Measurements from ENCODE around the gene CNTN1. TPM values are rescaled to one million over a fixed set of nuclear protein-coding genes. Genes with fewer than 3 reads are reported as not detected.
"Not testable (repeated sequence)": the region's sequence is repeated elsewhere in the genome, so short reads cannot be mapped to it uniquely, and the experiment has no call there.

The CNTN1 gene
- total RNA-seq, 1 experiment from 2014 or later: 4.5 TPM

GRCh38 chr12:40697566-40698259 lies 5.5 kb downstream of the CNTN1 start:
- peak; percentile 61 for DNase-seq (ENCODE audit: low spot score)

DNA sequence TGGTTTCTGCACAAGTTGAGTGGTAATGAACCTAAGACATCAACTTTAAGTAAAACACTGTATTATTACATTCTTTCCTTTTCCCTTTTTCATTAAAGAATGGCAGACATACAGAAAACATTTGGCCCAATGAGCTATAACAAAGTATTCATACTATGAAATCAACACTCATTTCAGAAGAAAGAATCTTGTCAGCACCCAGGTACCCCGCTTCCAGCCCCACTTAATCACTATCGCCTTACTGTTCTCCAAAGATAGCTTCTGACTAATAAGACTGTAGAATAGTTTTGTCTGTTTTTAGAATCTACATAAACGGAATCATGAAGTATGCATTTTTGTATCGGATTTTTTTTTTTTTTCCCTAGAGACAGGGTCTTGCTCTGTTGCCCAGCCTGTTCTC lies 9.5 kb downstream of the CNTN1 start:
- no peak for DNase-seq (ENCODE audit: low spot score)

GRCh38 chr12:40711121-40711520 lies 18.9 kb downstream of the CNTN1 start:
- no peak for DNase-seq (ENCODE audit: low spot score)

DNA sequence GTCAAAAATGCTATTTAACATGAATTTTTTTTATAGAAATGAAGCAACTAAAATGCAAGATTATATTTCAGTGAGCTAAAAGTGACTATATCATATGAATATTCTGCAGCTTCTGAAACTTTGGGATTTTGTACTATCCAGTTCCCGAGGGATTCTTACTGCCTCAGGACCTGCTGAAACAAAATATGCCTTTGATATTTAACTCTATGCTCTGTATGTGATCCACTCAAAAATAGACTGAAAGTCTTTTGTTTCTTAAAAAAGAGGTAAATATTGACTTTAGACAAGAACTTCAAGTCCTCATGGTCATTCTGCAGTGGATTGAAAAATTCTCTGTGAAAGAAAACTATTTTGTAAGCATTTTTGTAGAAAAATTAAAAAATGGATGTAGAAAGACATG lies 22.4 kb downstream of the CNTN1 start:
- no peak for DNase-seq (ENCODE audit: low spot score)

DNA sequence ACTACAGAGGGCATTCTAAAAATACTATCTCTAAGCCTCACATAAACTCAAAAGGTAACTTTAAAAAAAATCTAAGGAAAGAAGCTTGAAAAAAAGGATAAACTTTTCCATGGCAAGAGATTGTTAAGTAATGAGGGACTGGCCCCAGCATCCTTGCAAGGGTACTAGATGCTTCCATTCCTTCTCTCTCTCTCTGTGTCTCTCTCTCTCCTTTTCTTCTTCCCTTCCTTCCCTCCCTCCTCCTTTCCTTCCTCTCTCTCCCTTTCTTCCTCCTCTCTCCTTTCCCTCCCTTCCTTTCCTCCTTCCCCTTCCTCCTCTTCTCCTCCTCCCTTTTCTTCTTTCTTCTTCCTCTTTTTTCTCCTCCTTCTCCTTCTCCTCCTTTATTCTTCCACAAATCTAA lies 23.8 kb downstream of the CNTN1 start:
- no peak for DNase-seq (ENCODE audit: low spot score)

DNA sequence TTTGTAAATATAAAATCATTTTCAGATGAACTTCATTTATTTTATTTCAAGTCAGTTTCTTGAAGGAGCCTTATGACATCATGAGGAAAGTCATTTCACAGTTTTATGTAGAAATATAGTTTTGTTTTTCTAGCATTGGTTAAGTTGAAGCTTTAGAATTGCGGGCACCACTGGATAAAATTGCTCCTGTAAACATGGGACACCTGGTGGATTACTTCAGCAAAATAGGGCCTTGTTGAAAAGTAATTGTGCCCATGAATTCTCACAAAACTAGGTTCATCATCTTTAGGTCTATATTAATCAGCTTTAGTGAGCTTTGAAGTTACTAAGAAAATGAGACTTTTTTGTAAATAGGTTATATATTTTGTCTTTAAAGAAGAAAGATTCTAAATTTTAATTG lies 25.3 kb downstream of the CNTN1 start:
- DNase-seq (ENCODE audit: low spot score): no peak

- DNase-seq (ENCODE audit: low spot score): no peak
These were observed 26.7 kb downstream of the CNTN1 start for GRCh38 chr12:40718878-40719372.

- no peak for DNase-seq (ENCODE audit: low spot score)
These were observed 30.8 kb downstream of the CNTN1 start for GRCh38 chr12:40723001-40723400.

- DNase-seq (ENCODE audit: low spot score): no peak
These were observed 34.1 kb downstream of the CNTN1 start for GRCh38 chr12:40726366-40726765.

DNA sequence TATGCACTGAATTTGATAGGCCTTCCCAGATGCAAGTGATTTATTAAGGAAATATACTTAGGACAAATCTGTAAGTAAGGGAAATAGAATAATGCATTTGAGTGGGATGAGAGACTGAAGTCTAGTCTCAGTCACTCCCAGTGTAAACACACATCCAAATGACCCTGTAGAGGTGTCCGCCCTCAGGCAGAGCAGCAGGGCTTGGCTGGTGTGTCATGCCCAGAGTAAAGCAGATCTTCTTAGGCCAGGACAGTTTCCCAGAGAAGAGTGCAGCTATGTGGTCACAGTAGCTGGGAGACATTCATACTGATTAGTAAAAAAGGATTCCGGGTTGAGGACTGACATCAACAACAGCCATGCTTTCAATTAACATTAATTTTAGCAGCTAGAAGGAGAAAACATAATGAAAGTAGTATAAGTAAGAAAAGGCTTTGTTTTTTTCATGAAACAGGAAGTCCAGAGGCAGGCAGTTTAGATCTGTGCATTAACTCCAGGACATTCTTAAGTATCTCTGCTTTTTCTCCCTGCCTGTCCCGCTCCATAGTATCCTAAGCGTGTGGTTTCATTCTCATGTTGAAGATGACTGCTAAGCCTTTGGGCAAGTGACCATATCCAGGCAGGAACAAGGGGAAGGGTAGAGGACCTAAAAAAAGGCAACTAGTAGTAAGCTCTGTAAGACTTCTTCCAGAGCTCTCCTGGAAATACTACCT lies 35.7 kb downstream of the CNTN1 start:
- DNase-seq (ENCODE audit: low spot score): no peak

GRCh38 chr12:40730281-40730680 lies 38.0 kb downstream of the CNTN1 start:
- DNase-seq (ENCODE audit: low spot score): no peak

DNA sequence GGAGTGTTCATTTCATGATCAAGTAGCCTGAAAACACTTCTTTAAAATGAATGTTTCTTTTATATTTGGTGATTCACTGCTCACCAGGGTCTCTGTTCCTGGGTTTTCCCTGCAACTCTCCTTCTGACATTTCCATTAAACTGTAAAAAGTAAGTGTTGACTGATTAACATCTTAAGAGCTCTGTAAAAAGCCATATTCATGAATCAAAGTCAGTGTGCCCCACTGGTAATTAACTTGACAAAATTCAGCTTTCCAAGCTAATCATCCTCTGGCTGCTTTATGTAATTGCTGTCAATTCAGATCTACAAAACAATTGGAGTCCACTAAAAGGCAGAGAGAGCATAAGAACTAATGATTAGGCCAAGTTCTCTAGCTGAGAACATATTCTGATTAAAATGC lies 41.6 kb downstream of the CNTN1 start:
- DNase-seq (ENCODE audit: low spot score): no peak

- DNase-seq (ENCODE audit: low spot score): no peak
These were observed 42.0 kb downstream of the CNTN1 start for GRCh38 chr12:40734276-40734675.

DNA sequence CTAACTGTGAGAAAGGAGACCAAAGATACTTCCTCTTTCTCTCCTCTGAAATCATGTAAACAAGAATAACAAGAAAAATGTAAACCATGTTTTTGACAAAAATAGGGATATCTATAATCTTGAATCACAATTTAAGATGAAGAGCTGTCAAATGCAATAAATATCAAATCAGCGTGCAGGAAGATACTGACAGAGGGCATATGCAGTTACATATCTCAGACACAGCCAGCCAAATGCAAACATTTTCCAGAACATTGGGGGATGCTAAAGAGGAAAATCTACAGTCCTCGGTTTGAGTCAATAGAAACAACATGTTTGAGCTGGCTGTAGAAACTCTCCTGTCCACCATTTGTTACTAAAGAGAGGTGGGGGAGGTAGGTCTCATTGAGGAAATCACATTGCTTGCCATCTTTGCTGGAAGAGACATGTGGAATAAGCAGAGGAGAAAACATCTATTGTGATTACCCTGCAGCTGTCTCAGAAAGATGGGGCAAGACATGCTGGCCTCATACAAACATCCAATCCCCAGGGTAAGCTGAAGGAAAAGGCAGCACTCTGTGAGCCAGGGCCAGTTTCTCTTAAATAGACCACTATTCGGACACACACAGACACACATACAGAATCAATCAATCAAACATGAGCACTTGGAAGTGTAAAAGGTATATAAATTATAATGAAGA lies 43.5 kb downstream of the CNTN1 start:
- no peak for DNase-seq (ENCODE audit: low spot score)

DNA sequence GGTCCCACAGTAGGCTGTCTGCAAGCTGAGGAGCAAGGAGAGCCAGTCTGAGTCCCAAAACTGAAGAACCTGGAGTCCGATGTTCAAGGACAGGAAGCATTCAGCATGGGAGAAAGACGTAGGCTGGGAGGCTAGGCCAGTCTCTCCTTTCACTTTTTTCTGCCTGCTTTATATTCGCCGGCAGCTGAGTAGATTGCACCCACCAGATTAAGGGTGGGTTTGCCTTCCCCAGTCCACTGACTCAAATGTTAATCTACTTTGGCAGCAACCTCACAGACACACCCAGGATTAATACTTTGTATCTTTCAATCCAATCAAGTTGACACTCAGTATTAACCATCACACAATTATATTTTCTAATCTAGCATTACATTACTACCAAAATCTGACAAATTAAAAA lies 45.2 kb downstream of the CNTN1 start:
- not testable (repeated sequence) for DNase-seq (ENCODE audit: low spot score)

DNA sequence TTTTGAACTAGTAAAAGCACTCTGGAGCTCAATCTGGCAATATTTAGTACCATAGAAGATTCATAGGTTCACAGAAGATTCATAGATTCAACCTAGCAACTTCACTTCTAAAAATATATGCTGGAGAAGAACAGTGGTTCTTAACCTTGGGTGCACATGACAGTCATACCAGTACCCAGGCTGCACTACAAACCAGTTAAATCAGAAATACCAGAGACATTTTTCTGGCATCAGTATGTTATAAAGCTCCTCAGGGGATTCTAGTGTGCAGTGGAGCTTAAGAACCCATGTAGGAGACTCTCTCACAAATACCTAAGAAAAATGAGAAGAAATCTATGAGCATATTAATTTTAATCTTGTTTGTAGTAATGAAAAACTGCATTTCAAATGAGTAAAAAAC lies 46.6 kb downstream of the CNTN1 start:
- DNase-seq (ENCODE audit: low spot score): no peak

DNA sequence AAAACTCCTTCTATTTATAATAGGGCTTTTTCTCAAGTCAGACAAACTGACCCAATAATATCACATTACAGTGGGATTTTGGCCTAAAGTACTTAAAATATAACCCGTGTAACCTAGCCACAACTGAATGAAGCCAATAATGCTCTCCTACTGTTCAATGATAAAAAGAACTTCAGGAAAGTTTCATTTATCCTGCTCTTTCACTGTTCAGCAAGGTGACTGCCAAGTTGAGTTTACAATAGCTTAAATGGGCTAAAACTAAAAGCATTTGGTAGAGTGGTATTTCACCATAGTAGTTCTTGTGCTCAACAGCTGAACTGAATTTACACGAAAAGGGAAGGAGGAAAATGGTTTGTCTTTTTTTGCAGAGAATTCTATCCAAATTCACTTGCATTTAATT lies 49.8 kb downstream of the CNTN1 start:
- no peak for DNase-seq (ENCODE audit: low spot score)

DNA sequence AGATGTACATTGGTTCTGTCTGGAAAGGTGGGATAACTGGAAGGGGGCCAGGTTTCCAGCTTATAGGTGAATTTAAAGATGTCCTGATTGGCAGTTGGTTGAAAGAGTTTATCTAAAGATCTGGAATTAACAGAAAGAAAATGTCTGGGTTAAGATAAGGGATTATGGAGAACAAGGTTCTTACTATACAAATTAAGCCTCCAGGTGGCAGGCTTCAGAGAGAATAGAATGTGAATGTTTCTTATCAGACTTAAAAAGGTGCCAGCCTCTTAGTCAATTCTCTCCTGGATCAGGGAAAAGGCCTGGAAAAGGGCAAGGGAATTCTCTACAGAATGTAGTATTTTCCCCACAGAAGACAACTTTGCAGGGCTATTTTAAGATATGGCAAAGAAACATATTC lies 53.1 kb downstream of the CNTN1 start:
- DNase-seq (ENCODE audit: low spot score): peak; percentile 4

DNA sequence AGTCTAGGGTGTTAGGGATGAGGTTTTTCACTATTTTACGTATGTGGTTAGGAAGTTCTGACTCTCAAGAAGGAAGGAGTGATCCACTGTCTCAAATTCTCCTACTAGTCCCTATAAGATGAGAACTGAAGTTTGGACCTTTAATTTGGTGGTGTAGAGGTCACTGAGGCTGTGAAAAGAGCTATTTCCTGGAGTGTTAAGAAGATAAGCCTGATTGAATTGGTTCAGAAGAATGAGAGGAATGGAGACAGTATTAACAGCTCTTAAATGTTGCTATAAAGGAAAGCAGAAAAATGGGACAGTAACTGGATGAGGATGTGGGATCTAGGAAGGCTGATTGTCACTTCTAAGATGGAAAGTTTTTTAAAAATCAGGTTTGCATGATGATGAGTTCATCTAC lies 57.6 kb downstream of the CNTN1 start:
- DNase-seq (ENCODE audit: low spot score): no peak

GRCh38 chr12:40752011-40752410 lies 59.8 kb downstream of the CNTN1 start:
- no peak for DNase-seq (ENCODE audit: low spot score)

- no peak for DNase-seq (ENCODE audit: low spot score)
These were observed 68.6 kb downstream of the CNTN1 start for GRCh38 chr12:40760821-40761220.

- DNase-seq (ENCODE audit: low spot score): no peak
These were observed 69.8 kb downstream of the CNTN1 start for GRCh38 chr12:40762072-40762471.

Measured in A172 (cell line).